ENCODE data around the gene RAP1GDS1.

- no peak for TF ChIP-seq SUZ12 (IDR thresholded peaks at IDR 0.05; ENCODE audit: extremely low read depth, insufficient read depth, insufficient read length)
- TF ChIP-seq ZNF274 (IDR thresholded peaks at IDR 0.05; ENCODE audit: low read depth, low read length) = no peak
Measured at GRCh38 chr4:98482503-98482846, 221.3 kb downstream of the RAP1GDS1 start.

Measured in NT2/D1 (cell line).